DND-41 (cell line): ENCODE data around the gene C12orf57.

Experiments used
- EZH2 ChIP-seq: IDR thresholded peaks from 3 replicates; pipeline ENCODE4 v1.6.1; 2012; ENCODE audit warnings: borderline replicate concordance, low read depth, mild to moderate bottlenecking, moderate library complexity, low read length, inconsistent platforms; ENCODE audit not compliant: severe bottlenecking
- TF ChIP-seq, protein P1 (sequence below): IDR thresholded peaks from 2 replicates; pipeline ENCODE4 v1.5.1; 2012; ENCODE audit warnings: borderline replicate concordance, low read length, moderate library complexity, mild to moderate bottlenecking; ENCODE audit not compliant: poor library complexity, severe bottlenecking; ENCODE audit errors: extremely low read depth

DNA sequence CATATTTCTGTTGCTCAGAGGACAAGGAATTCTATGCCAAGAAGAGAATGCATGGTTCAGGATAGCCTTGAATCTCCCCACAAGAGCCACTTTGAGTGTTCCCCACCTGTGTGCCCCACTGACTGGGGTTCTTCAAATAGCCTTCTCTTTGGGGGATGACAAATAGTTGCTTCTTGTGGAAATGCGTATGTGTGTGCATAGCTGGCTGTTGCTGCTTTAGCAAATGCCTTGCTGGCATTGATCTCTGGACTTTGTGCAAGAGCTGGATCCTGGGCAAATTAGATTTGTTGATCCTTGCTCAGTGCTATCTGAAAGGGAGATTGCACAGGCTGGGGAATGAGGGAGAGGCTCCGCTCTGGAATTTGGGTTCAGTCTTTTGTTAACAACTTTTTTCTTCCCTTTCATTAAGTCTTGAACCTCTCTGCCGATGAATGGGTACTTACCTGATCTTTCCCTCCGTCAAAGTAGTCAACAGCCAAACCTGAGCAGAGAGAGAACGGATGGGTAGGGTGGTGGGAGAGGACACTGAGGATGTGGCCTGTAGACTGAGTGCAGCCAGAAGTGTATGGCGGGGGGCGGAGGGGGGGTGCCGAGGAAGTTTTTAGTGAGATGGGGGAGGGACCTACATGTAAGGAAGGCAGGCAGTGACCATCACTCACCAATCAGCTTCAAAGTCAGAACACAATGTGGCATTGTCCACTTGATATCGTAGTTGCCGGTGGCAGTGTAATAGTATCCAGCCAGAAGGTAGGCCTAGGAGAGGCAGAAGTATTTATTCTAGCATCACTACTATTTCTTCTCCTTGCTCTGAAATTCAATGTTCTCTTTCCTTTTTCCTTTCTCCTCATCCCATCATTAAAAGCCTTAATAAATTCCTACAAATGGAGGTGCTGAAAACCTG is 37.6 kb downstream of the C12orf57 start:
- TF ChIP-seq EZH2 = no peak
- TF ChIP-seq, protein P1, sequence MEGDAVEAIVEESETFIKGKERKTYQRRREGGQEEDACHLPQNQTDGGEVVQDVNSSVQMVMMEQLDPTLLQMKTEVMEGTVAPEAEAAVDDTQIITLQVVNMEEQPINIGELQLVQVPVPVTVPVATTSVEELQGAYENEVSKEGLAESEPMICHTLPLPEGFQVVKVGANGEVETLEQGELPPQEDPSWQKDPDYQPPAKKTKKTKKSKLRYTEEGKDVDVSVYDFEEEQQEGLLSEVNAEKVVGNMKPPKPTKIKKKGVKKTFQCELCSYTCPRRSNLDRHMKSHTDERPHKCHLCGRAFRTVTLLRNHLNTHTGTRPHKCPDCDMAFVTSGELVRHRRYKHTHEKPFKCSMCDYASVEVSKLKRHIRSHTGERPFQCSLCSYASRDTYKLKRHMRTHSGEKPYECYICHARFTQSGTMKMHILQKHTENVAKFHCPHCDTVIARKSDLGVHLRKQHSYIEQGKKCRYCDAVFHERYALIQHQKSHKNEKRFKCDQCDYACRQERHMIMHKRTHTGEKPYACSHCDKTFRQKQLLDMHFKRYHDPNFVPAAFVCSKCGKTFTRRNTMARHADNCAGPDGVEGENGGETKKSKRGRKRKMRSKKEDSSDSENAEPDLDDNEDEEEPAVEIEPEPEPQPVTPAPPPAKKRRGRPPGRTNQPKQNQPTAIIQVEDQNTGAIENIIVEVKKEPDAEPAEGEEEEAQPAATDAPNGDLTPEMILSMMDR = no peak
